C4-2B (cell line): Measurements from ENCODE around the gene LARP6.

Source experiments
- H3K27ac ChIP-seq: fragments of 450-650 bp; 2 replicates; pipeline ENCODE4 v1.5.1; 2017
- ZFX ChIP-seq: fragments of 450-650 bp; IDR thresholded peaks from 2 replicates; pipeline ENCODE4 v1.6.1; 2017
- TF ChIP-seq, protein P1 (sequence below): fragments of 450-650 bp; conservative IDR thresholded peaks from 2 replicates; pipeline ENCODE4 v1.5.1; 2017; ENCODE audit warnings: mild to moderate bottlenecking

Gene LARP6

GRCh38 chr15:70853973-70854665 lies at the start of gene LARP6:
TSS of gene LARP6 (minus strand) at chr15:70854157. CDS start at chr15:70854088, 69 bp downstream.
- peak within 1 kb of the TSS; percentile 45 for H3K27ac ChIP-seq
- peak; percentile 80; the same call in 1 of the 2 replicates for TF ChIP-seq ZFX
- TF ChIP-seq, protein P1, sequence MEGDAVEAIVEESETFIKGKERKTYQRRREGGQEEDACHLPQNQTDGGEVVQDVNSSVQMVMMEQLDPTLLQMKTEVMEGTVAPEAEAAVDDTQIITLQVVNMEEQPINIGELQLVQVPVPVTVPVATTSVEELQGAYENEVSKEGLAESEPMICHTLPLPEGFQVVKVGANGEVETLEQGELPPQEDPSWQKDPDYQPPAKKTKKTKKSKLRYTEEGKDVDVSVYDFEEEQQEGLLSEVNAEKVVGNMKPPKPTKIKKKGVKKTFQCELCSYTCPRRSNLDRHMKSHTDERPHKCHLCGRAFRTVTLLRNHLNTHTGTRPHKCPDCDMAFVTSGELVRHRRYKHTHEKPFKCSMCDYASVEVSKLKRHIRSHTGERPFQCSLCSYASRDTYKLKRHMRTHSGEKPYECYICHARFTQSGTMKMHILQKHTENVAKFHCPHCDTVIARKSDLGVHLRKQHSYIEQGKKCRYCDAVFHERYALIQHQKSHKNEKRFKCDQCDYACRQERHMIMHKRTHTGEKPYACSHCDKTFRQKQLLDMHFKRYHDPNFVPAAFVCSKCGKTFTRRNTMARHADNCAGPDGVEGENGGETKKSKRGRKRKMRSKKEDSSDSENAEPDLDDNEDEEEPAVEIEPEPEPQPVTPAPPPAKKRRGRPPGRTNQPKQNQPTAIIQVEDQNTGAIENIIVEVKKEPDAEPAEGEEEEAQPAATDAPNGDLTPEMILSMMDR = no peak

DNA sequence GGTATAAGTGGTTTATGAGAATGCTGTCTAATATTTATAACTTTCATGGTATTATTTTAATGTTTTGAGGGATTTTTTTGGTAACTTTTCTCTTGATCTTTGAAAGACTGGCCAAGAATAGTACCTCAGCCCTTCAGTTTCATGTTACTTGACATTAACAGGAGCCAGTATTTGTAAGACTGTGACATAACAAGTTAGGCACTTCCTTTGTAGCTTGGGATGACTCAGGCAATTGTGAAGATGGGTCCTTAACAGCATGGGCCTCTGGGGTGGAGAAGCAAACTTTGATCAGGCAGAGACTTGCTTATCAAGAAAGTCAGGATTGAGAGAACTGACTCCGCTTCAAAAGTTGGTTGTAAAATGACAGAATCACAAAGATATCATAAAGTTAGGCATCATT lies 48.1 kb upstream of the LARP6 start:
- TF ChIP-seq, protein P1 = no peak
- TF ChIP-seq ZFX = no peak
- H3K27ac ChIP-seq = no peak overlapping the region

DNA sequence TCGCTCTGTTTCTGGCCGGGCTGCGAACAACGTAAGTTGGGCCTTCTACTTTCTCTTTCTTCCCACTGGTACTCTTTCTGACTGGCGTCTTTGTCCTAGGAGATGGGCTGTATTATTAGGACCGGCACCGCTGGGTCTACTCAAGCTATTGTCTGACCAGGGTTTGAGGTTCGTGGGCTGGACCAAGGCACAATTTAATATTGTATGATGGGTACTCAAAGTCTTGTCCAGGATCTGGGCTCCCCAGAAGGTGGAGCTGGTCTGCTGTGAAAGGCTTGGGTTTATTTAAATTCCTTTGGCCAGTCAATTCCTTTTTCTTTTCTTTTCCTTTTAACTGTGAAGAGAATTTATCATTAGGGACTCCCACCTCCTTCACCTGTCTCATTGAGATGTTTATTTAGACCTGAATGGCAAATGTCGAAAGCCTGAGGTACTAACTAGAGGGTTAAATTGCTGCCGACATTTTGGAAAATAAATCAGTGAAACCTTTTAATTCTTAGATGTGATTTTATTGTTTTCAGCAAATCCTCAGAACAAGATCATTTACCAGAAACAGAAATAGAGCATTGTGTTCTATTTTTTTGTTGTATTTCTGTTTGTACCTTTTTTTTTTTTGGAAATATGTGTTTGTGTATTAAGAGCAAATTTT lies 39.1 kb upstream of the LARP6 start:
- H3K27ac ChIP-seq = peak overlapping the region; percentile 76
- TF ChIP-seq ZFX = no peak
- TF ChIP-seq, protein P1 = peak; percentile 77

DNA sequence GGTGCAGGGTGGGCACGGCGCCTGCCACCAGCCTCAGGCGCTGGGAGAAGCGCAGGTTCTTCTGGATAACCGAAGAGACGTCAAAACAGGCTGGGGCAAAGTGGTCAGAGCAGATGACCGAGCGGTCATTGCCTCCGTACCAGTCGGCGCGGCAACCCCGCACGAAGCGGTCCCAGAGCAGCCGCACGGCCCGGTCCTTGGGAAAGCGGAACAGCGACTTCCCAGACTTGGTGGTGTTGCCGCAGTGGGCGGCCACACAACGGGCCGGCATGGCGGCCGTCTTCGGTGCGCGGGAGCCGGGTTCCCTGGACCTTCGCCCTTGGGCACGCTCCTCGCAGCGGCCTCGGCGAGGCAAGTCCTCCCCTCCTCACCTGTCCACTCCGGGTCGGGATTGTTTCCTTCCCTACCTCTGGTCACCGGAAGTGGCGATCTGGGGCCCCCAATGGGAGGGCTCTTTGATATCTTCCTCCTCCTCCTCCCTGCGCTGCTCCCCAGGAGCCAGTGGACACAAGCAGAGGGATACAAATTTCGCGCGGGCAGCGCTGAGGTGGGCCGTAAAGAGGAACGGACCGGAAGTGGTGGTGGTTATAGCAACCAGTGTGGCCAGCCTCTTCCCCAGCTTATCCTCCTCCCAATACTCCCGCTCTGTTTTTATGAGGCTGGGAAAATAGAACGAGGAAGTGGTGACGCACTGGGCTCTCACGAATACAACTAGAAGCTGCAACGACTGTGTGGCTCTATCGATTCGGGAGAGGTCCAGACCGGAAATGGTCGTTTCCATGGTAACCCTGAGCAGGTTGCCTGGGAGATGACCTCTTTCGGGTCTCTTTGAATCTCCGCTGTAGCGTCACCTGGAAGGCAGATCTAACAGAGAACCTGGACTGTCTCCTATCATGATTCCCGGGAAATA lies 38.3 kb upstream of the LARP6 start, which contains the start of the genes LRRC49 and THAP10:
TSS of gene LRRC49 (plus strand) at position 825 of the 910 bp plus-strand sequence. CDS start at position 894, 69 bp downstream.
TSS of gene THAP10 (minus strand) at position 432 of the 910 bp plus-strand sequence. CDS start at position 271, 161 bp downstream.
- TF ChIP-seq, protein P1 = no peak
- peak; percentile 59; the same call in 1 of the 2 replicates for TF ChIP-seq ZFX
- H3K27ac ChIP-seq = peak within 1 kb of the TSS; percentile 76

DNA sequence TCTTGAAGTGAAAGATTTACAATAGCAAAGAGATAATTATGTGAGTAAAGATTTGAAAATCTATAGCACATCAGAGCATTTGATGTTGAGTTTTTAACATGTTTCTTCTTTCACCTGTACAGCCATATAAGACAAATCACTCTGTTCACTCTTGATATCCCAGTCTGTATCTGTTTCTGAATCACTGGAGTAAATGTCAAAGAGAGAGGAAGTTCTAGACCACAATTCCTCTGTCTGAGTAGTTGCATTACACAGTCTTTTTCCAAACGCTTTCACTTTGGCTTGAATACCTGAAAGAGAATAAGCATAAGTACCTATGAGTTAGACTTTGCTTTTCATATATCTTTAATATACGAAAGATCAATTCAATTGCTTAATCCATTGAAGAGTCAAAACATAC lies 28.4 kb upstream of the LARP6 start:
- H3K27ac ChIP-seq = no peak overlapping the region
- TF ChIP-seq, protein P1 = no peak
- TF ChIP-seq ZFX = no peak

GRCh38 chr15:70880781-70881180 lies 26.8 kb upstream of the LARP6 start:
- H3K27ac ChIP-seq = no peak overlapping the region
- TF ChIP-seq ZFX = no peak
- TF ChIP-seq, protein P1 = no peak
